ENCODE results near the gene NREP.

The NREP gene

DNA sequence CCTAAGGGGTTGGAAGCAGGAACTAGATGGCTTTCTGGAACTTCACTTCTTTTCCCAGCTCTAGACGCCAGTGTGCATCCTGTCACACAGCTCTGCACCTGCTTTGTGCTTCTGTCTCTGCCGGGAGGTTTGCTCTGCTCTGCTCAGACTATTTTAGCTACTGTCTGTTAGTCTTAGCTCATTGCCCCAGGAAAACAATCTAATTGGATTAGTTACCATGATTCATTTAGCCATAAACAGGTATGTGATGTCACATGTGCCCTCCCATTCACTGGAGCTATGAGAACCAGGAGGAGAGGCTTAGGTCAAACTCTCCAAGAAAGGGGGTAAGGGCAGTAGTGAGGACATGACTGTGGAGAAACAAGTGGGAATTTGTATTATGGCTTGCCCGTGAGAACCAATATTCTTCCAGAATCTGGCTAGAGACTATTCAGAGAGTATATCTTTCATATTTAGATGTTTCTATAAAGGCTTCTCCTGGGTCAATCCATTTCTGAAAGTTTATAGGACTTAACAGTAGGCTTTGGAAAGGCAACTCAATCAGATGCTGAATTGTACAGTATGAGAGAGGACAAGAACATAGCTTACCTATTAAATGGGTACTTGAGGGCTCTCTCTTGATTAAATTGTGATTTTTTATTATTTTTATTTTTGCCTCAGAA lies 22.4 kb upstream of the NREP start:
- TF ChIP-seq, protein P1, sequence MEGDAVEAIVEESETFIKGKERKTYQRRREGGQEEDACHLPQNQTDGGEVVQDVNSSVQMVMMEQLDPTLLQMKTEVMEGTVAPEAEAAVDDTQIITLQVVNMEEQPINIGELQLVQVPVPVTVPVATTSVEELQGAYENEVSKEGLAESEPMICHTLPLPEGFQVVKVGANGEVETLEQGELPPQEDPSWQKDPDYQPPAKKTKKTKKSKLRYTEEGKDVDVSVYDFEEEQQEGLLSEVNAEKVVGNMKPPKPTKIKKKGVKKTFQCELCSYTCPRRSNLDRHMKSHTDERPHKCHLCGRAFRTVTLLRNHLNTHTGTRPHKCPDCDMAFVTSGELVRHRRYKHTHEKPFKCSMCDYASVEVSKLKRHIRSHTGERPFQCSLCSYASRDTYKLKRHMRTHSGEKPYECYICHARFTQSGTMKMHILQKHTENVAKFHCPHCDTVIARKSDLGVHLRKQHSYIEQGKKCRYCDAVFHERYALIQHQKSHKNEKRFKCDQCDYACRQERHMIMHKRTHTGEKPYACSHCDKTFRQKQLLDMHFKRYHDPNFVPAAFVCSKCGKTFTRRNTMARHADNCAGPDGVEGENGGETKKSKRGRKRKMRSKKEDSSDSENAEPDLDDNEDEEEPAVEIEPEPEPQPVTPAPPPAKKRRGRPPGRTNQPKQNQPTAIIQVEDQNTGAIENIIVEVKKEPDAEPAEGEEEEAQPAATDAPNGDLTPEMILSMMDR (IDR thresholded peaks at IDR 0.05): no peak
- no peak for DNase-seq (ENCODE audit: low spot score)
- no peak overlapping the region for H3K27ac ChIP-seq

DNA sequence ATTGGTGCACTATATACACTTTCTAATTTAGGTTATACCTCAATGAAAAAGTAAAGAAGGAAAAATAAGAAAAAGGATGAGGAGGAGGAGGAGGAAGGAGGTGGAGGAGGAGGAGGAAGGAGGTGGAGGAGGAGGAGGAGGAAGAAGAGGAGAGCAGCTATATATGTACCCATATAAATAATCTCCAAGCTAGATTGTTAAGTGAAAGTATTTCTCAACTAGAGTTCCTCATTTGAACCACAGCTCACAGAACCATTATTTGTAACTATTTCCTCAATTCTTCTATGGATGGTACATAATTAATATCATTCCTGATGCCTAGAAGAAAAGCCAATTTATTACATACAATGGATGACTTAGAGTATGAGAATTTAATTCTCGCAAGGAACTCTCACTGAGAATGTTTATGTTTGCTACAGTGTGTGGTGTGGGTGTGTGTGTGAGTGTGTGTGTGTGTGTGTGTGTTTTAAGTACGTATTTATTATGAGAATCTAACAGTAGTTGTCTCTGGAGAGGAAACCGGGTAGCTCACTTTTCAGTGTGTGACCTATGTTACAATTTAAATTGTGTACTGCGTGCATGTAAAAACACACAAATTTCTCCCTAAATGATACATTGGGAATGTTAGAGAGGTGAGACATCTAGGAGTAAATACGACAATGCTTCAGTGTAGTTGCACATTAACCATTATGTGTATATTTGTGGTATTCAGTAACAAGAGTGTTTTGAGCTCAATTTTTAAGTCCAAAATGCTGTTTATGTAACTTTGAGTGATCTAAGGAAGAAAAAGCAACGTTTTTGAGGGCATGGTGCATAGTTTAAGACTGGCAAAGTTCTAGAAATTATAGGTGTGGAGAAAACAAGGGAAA lies 20.2 kb upstream of the NREP start:
- Histone ChIP-seq H3K27ac (no peak overlapping the region), H3K4me3 (no peak overlapping the region)
- DNase-seq (ENCODE audit: low spot score): no peak
- TF ChIP-seq, protein P1 (IDR thresholded peaks at IDR 0.05): no peak

More for the DNA sequence above, 22.4 kb upstream of the NREP start:
- no peak overlapping the region for H3K4me3 ChIP-seq

- Histone ChIP-seq H3K4me3 (no peak overlapping the region), H3K27ac (no peak overlapping the region)
- no peak for DNase-seq (ENCODE audit: low spot score)
- TF ChIP-seq, protein P1 (IDR thresholded peaks at IDR 0.05): no peak
Observed at GRCh38 chr5:111775224-111775623, 18.2 kb upstream of the NREP start.

DNA sequence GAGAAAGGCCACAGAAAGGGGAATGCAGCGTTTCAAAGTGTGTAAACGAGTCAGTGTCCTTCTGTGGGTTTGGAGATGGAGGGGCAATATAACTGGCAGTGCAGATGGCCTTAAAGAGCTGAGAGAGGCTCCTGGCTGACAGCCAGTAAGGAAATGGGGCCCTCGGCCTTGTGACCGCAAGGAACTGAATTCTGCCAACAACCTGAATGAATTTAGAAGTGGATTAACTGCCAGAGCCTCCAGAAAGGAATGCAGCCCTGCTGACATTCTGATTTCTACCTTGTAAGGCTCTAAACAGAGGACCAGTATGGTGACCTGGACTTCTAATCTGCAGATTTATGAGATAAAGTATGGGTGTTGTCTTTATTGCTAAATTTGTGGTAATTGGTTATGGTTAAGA lies 17.5 kb upstream of the NREP start:
- TF ChIP-seq, protein P1 (IDR thresholded peaks at IDR 0.05): no peak
- H3K27ac ChIP-seq: no peak overlapping the region
- H3K4me3 ChIP-seq: no peak overlapping the region
- DNase-seq (ENCODE audit: low spot score): no peak

DNA sequence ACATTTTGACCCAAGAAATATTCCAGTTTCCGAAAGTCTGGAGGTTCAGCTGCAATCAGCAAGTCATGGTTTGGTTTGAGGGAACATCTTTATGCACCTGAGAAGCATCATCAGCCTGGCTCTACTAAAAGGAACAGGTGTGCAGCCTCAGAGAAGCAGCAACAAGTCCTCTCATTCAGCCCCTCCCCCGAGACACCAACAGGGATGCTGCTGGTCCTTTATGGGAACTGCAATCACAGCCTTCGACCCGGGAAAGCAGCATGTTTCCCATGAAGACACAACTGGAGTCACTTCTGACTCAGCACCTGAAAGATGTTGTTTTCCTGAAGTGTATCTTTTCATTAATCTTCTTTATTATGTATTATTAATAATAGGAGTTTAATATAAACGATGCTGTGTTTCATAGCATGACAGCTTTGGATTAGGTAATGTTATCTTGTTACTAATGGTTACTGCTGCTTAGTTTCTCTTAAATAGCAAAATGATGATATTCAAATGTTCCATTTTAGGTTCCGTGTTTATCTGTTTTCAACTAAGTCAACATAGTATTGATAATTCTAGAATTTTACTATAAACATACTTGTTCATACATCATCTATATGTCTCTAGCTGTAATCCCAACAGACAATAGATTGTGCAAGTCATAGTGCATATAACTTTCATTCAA lies 15.6 kb upstream of the NREP start:
- H3K27ac ChIP-seq: no peak overlapping the region
- DNase-seq (ENCODE audit: low spot score): no peak
- TF ChIP-seq, protein P1 (IDR thresholded peaks at IDR 0.05): no peak
- no peak overlapping the region for H3K4me3 ChIP-seq

DNA sequence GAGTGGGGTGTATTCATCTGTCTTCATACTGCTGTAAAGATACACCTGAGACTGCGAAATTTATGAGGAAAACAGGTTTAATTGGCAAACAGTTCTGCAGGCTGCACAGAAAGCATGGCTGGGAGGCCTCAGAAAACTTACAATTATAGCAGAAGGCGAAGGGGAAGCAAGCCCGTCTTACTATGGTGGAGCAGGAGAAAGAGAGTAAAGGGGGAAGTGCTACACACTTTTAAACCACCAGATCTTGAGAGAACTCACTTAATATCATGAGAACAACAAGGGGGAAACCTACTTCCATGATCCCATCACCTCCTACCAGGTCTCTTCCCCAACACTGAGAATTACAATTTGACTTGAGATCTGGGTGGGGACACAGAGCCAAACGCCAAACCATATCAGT lies 12.5 kb upstream of the NREP start:
- no peak for DNase-seq (ENCODE audit: low spot score)
- no peak overlapping the region for H3K4me3 ChIP-seq
- H3K27ac ChIP-seq: no peak overlapping the region
- TF ChIP-seq, protein P1 (IDR thresholded peaks at IDR 0.05): no peak
